Stimulated activated CD8-positive, alpha-beta memory T cell treated with anti-CD3 and anti-CD28 coated beads, Interleukin-2, amount 100 ng/mL, for 48 hours (primary cell): ENCODE results near the gene PMFBP1.

Experiments
- DNase-seq, 2 donors: peaks; one replicate each; pipeline ENCODE4 v3.0.0-alpha.2; 2020; ENCODE audit warnings: low read depth in 2 of 2

The PMFBP1 gene

GRCh38 chr16:72188541-72188940 lies 16.6 kb upstream of the PMFBP1 start:
- DNase-seq = no peak

DNA sequence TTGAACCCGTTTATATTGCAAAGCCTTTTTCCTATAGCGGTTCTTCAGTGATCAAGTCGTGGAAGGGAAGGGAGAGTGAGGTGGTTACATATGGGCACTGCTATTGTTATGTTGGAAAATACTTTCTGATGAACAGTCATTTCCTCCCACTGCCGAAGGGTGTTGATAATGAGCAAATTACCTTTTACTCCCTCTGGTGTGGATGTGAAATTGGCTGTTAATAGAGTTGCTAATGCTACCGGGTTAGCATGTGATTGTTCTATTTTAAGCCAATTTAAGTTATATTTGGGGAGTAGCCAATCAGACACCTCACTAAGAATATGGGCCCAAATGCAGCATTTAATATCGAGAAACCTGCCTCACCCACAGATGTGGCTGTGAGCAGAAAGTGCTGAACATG lies 15.6 kb upstream of the PMFBP1 start:
- DNase-seq = no peak

DNA sequence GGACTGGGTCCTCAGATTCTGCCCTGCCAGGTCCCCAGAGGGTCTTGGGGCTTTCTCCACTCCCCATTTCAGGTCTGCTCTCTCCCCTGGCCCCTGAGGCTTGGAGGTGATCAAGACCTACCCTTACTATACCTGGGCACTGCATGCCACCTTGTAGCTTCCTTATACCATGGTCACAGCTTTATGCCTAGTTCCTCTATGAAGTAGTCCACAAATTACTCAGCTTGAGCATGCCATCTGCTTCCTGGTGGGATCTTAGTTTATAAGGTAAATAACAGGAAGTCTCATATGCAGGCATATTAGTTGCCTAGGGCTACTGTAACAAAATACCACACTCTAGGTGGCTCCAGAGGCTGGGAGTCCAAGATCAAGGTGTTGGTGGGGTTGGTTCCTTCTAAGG lies 11.0 kb upstream of the PMFBP1 start:
- no peak for DNase-seq

DNA sequence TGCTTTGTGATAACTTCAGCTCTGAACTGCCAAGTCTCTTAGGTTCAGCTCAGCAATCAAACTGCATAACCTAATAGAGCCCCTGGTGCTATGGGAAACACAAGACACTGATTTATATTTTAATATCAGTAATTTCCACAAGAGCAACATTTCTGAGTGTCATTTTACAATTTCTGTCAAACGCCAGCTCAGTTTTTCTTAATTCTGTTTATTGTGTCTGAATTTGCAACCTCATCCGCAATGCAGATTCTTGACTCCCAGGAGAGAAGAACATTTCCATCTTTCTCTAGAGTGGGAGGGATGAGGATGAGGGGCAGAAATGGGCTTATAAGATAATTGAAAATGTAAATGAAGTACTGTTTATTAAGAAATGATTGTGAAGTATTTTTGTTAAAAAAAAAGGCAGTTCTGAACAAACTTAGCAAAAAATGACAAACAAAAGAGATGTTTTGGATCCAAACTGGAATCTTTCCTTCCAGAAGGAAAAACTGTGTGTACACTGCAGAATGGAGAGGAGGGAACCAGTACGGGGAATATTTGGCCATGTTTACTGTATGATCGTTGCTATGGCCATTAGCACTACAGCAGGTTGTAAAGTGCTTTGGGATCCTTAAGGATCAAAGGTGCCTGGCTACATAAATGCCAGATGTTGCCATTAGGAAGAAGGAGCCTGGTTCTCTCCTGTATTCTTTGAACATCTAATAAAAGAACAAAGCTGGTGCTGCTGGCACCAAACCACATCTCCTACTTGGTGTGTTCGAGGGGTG lies 7.4 kb upstream of the PMFBP1 start:
- DNase-seq = no peak

DNA sequence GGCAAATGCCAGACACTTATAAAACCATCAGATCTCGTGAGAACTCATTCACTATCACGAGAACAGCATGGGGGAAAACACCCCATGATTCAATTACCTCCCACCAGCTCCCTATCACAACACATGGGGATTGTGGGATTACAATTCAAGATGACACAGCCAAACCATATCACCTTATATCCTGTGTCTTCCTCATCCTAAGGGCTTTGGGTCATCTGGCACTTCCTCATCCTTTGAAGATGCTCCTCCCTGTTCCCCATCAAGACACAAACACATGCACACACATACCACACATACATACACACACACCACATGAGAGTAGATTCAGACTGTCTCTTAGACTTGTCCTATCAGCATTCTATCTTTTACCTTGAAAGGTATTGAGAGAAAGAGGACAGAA lies 2.8 kb upstream of the PMFBP1 start:
- DNase-seq = no peak

- no peak for DNase-seq
Measured at GRCh38 chr16:72173997-72174396, 2.0 kb upstream of the PMFBP1 start.

- DNase-seq = no peak
Measured at GRCh38 chr16:72171236-72171635, 719 bp downstream of the PMFBP1 start.

GRCh38 chr16:72169708-72170107 lies 2.2 kb downstream of the PMFBP1 start:
- no peak for DNase-seq

DNA sequence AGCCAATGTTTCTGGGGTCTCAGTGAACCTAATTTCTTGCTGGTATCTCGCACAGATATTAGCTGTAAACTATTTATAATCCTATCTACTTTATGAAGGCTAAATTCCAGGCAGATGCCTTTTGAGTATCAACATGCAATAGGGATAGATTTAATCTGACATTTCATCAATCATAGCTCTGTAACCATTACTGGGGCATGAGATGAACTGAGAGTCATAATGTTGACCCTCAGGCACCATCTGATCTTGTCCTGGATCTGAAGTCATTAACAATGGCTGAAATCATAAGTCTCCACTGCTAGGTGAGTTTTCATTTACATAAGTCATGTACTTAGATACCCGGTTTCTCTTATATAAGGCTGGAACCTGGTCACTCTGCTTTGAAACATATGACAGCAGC lies 3.6 kb downstream of the PMFBP1 start:
- no peak for DNase-seq

DNA sequence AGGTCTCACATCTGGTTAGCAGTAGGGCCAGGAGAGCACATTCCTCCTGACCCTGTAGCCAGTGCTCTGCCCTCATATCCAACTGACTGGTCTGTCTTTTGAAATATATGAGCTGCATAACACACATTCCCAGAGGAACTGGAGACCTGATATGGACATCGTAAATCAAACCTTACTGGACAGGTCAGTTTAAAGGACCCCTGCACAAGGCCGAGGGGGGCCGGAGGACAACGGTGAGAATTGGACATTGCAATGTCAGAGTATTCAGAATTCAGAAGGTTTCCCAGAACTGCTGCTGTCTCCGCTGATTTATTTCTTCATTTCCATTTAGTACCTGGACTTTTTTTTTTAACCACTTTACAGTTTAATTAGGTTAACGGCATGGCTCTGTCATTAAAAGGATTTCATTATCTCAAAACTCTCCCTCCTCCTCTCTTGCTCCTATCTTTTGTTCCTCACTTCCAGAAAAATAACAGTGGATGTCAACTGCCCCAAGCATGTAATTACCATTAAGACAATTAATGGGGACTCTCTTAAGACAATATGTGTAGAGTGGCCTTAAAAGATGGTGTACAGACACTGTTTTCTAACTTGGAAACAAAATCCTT lies 4.9 kb downstream of the PMFBP1 start:
- no peak for DNase-seq

GRCh38 chr16:72166151-72166550 lies 5.8 kb downstream of the PMFBP1 start:
- DNase-seq = no peak

- DNase-seq = no peak
Measured at GRCh38 chr16:72164691-72165090, 7.3 kb downstream of the PMFBP1 start.

- DNase-seq = no peak
Measured at GRCh38 chr16:72162105-72162692, 9.8 kb downstream of the PMFBP1 start.

DNA sequence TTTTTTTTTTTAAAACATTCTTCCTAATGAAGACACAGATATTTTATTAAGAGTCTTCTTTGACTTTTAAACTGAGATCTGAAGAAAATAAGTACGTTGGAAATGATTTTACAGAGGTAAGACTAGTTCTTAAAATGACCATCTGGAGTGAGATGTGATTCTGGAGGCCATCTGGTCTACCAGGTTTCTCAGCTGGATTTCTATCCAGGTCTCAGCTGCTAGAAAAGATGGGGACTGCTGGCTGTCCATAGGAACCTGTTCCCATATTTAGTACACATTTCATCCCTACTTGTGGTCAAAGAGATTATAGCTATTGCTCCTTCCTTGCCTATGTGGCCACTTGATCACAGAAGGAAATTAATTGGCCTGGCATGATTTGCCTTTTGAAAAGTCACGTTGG lies 12.2 kb downstream of the PMFBP1 start:
- DNase-seq = no peak

DNA sequence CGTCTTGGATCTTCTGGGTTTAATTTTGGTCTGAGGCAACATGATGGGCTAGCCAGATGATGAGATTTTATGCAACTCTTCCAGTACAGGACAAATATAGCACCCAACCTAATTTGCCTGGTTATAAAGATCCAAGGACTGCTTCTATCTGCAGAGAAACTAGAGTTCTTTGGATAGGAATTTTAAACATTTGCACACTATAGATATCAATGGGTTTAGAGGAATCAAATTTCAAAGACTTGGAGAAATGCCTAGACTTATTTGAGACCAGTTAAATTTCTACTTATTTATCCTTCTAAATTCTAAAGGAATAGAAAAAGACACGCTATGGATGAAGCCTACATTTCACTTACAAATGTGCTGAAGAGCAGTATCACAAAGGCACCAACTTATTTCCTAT lies 12.6 kb downstream of the PMFBP1 start:
- no peak for DNase-seq

DNA sequence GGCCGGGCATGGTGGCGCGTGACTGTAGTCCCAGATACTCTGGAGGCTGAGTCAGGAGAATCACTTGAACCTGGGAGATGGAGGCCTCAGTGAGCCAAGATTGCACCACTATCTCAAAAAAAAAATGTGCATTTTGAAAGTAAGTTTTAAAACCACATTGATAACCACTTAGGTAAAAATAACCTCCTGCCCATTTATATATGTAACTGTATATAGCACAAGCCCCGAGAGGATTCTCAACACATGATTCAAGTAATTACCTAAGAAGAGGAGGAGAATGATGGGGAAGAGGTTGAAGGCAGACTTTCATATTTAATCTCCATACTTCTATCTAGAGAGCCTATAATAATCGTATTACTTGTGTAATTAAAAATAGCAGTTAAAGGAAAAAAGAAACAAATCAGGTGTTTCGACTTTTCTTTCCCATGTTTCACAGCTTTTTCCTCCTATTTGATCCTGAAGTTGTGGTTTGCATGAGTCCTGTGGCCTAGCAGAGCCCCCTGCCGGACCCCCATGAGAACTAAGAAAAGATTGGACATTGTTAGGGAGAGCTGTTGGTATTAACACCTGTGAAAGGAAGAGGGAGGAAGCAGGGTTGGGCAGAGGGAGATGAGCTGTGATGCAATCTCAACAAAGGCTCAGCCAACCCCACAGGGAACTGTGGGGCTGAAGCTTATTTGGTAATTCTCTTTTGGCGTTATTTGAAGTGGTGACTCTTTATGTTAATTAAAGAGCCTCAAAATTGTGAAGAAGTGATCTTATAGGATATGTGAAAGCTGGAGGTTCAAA lies 22.1 kb downstream of the PMFBP1 start:
- DNase-seq = no peak

DNA sequence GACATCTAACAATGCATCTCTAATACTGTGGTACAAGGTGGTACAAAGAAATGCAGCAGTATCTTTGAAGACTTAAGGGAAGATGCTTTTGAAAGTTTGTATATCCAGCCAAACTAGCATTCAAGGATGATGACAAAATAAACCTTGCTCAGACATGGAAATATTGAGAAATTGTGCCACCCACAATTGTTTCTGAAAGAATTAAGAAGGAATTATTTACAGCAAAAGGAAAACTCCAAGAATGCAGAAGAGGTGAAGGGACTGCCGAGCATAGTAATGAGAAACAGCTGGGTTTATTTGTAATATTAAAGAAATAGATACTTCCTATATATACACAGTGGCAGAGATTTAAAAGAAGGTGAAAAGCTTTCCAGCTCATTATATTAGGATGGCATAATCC lies 29.5 kb downstream of the PMFBP1 start:
- DNase-seq = no peak

DNA sequence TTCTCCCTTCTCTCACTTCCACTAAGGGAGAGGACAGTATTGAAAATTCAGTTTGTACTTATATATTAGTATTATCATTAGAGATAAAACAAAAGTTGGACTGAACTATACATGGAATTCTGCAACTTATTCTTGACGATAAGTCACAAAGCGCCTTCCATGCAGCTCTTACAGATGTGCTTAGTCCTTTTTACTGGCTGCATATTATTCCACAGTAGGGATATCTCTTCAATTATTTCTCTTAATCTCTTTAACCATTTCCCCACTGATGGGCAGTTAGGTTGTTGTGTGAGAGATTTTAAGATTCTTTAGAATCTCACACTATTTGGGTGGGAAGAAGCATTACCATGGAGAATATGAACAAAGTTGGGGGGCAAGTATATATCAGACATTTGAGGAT lies 32.0 kb downstream of the PMFBP1 start:
- DNase-seq = no peak

- no peak for DNase-seq
Measured at GRCh38 chr16:72138064-72138572, 33.8 kb downstream of the PMFBP1 start.

DNA sequence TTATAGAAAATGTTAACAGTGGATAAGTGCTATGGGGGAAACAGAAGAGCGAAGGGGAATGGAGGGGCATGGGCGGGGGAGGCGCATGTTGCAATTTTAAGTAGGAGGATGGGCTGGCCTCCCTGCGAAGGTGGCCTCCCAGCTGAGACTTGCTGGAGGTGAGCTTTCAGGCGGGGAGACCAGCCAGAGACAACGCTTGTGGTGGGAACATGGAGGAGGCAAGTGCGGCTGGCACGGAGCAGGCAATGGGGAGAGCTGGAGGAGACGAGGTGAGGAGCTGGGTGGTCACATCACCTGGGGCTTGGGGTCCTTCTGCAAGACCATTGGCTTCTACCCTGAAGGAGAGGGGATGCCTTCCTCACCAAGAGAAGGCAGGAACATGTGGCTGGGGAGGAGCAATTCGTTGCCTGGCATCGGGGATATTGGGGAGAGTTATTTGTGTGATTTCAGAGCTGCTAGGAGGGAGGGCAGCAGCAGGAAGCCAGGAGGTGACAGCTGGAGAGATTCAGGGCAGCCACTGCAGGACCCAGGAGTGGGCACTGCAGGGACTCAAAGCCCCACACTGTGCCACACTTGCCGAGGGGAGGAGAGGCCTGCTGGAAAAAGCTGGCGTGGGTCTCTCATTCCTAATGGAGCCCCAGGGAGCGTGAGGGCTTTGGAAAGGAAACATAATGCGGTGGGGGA lies 34.4 kb downstream of the PMFBP1 start:
- DNase-seq = no peak

DNA sequence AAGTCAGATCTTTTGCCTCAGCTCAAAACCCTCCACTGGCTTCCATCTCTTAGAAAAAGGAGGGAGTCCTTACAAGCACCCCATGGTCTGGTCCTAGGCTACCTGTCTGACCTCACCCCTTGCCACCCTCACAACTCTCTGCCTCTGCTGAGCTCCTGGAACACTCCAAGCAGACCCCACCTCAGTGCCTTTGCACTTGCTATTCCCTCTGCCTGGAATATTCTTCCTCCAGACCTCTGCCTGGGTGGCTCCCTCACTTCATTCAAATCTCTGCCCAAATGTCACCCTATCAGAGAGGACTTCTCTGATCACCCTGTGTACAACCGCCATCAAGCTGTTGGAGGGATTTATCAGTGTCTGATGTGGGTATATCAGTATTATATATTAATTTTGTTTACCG lies 37.4 kb downstream of the PMFBP1 start:
- DNase-seq = no peak

DNA sequence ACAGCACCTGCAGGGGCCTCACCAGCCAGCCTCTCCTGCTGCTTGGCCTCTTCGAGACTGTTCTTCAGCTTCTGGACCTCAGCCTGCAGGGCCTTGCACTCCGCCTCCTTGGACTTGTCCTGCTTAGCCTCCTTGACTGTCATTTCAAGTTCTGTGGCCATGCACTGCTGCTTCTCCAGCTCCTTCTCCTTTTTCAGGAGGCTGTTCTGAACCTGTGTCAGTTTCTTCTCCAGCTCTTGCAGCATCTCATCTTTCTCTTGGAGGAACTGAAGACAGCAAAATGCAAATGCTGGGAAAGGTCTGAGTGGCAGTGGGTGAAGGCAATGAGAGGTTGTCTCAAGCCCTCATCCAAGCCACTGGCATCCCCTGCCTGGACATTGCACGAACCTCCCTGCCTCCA lies 39.2 kb downstream of the PMFBP1 start:
- no peak for DNase-seq
